Muscle of leg (tissue), 11 donors: Measurements from ENCODE around the gene HIBADH. TPM values are rescaled to one million over a fixed set of nuclear protein-coding genes. Genes with fewer than 3 reads are reported as not detected.

Experiments
- DNase-seq: peaks from one replicate; pipeline ENCODE4 v3.0.0; 2013
- H3K27ac ChIP-seq: one replicate; pipeline ENCODE4 v1.5.1; 2013; ENCODE audit warnings: mild to moderate bottlenecking, low read length, control low read depth
- H3K27me3 ChIP-seq: one replicate; pipeline ENCODE4 v1.6.1; 2013; ENCODE audit warnings: low read length; ENCODE audit not compliant: control insufficient read depth, insufficient read depth
- H3K36me3 ChIP-seq: one replicate; pipeline ENCODE4 v1.6.1; 2013; ENCODE audit warnings: low read length; ENCODE audit not compliant: control insufficient read depth, insufficient read depth
- H3K4me1 ChIP-seq: one replicate; pipeline ENCODE4 v1.6.1; 2013; ENCODE audit warnings: low read length; ENCODE audit not compliant: control insufficient read depth, insufficient read depth
- H3K4me3 ChIP-seq: one replicate; pipeline ENCODE4 v1.5.1; 2013; ENCODE audit warnings: low read length, control low read depth
- H3K9me3 ChIP-seq: replicated peaks from 2 replicates; pipeline ENCODE4 v1.6.1; 2013; ENCODE audit warnings: low read depth, low read length; ENCODE audit not compliant: control insufficient read depth
- WGBS: methylation state at CpG from one replicate; pipeline ENCODE4 v1.1.5; 2013; ENCODE audit warnings: missing lambda C conversion rate; ENCODE audit not compliant: insufficient coverage; 5-methylcytosine and 5-hydroxymethylcytosine counted together
- polyA plus RNA-seq, 8 donors: library from polyadenylated mRNA; unstranded; fragments of 120-200 nt; gene quantifications; one replicate each; pipeline versions ENCODE4 v1.2.1 to v1.2.3, GENCODE V29; 2013; ENCODE audit warnings: inconsistent platforms in 1 of 8, low replicate concordance in 1 of 8; ENCODE audit not compliant: insufficient read length in 8 of 8, insufficient read depth in 1 of 8
- total RNA-seq: library from RNA; stranded (reverse); fragments of 120-200 nt; gene quantifications from one replicate; pipeline ENCODE4 v1.2.4, GENCODE V29; 2013

HIBADH gene
- total and polyA plus RNA-seq, 9 donors: 24.0 to 29.5 (median 24.9) TPM

- WGBS: no CpG with 5 or more reads among the region's 4 CpGs
- Histone ChIP-seq H3K36me3 (peaks cover 8% of the 10 kb centered on the region), H3K4me1 (no peaks in the 10 kb centered on the region), H3K27me3 (no peaks in the 10 kb centered on the region), H3K4me3 (no peak overlapping the region), H3K27ac (no peak overlapping the region), H3K9me3 (no peaks in the 10 kb centered on the region)
- DNase-seq: no peak
Measured at GRCh38 chr7:27535795-27536194, 126.9 kb downstream of the HIBADH start.

- no peak overlapping the region for H3K4me3 ChIP-seq
- no peaks in the 10 kb centered on the region for H3K4me1 ChIP-seq
- peaks cover 8% of the 10 kb centered on the region for H3K9me3 ChIP-seq
- H3K27ac ChIP-seq: no peak overlapping the region
- H3K36me3 ChIP-seq: peaks cover 8% of the 10 kb centered on the region
- no peaks in the 10 kb centered on the region for H3K27me3 ChIP-seq
- whole genome bisulfite sequencing: no CpG with 5 or more reads among the region's 6 CpGs
- no peak for DNase-seq
Measured at GRCh38 chr7:27533652-27534081, 129.0 kb downstream of the HIBADH start.

- no peak overlapping the region for H3K27ac ChIP-seq
- DNase-seq: no peak
- WGBS: no CpG with 5 or more reads among the region's 1 CpG
- H3K4me1 ChIP-seq: no peaks in the 10 kb centered on the region
- H3K36me3 ChIP-seq: peaks cover 10% of the 10 kb centered on the region
- peaks cover 8% of the 10 kb centered on the region for H3K9me3 ChIP-seq
- no peak overlapping the region for H3K4me3 ChIP-seq
- H3K27me3 ChIP-seq: no peaks in the 10 kb centered on the region
Measured at GRCh38 chr7:27532314-27532713, 130.4 kb downstream of the HIBADH start.

GRCh38 chr7:27527348-27527714, 135.4 kb downstream of the HIBADH start:
- peaks cover 8% of the 10 kb centered on the region for H3K9me3 ChIP-seq
- H3K36me3 ChIP-seq: peaks cover 24% of the 10 kb centered on the region
- peaks cover 4% of the 10 kb centered on the region for H3K4me1 ChIP-seq
- H3K27me3 ChIP-seq: no peaks in the 10 kb centered on the region
- H3K27ac ChIP-seq: no peak overlapping the region
- WGBS: 25% methylated on average over 2 of the region's 2 CpGs
- DNase-seq: no peak
- no peak overlapping the region for H3K4me3 ChIP-seq

- no peak overlapping the region for H3K27ac ChIP-seq
- whole genome bisulfite sequencing: no CpG with 5 or more reads among the region's 1 CpG
Measured at GRCh38 chr7:27526611-27527347, 135.9 kb downstream of the HIBADH start.

GRCh38 chr7:27526131-27526530, 136.6 kb downstream of the HIBADH start:
- Histone ChIP-seq H3K27ac (no peak overlapping the region), H3K36me3 (peaks cover 24% of the 10 kb centered on the region), H3K27me3 (no peaks in the 10 kb centered on the region), H3K4me3 (no peak overlapping the region), H3K4me1 (peaks cover 4% of the 10 kb centered on the region), H3K9me3 (peaks cover 8% of the 10 kb centered on the region)
- no peak for DNase-seq
- 100% methylated on average over 2 of the region's 5 CpGs for WGBS

More at GRCh38 chr7:27526611-27527347, 135.9 kb downstream of the HIBADH start:
- peak; percentile 40 for DNase-seq
- peaks cover 24% of the 10 kb centered on the region for H3K36me3 ChIP-seq
- no peak overlapping the region for H3K4me3 ChIP-seq
- H3K9me3 ChIP-seq: peaks cover 8% of the 10 kb centered on the region
- no peaks in the 10 kb centered on the region for H3K27me3 ChIP-seq
- peaks cover 4% of the 10 kb centered on the region for H3K4me1 ChIP-seq

- Histone ChIP-seq H3K9me3 (no peaks in the 10 kb centered on the region), H3K27ac (peak overlapping the region; percentile 9), H3K27me3 (no peaks in the 10 kb centered on the region), H3K4me1 (peaks cover 12% of the 10 kb centered on the region), H3K36me3 (peaks cover 14% of the 10 kb centered on the region), H3K4me3 (no peak overlapping the region)
- peak; percentile 91 for DNase-seq
Measured at GRCh38 chr7:27523321-27523720, 139.4 kb downstream of the HIBADH start.

GRCh38 chr7:27522566-27522965, 140.1 kb downstream of the HIBADH start:
- H3K27ac ChIP-seq: no peak overlapping the region
- no CpG with 5 or more reads among the region's 2 CpGs for WGBS
- H3K9me3 ChIP-seq: no peaks in the 10 kb centered on the region
- no peak overlapping the region for H3K4me3 ChIP-seq
- H3K4me1 ChIP-seq: peaks cover 12% of the 10 kb centered on the region
- H3K27me3 ChIP-seq: no peaks in the 10 kb centered on the region
- DNase-seq: peak; percentile 50
- peaks cover 14% of the 10 kb centered on the region for H3K36me3 ChIP-seq

- WGBS: 41% methylated on average over 9 of the region's 17 CpGs
Measured at GRCh38 chr7:27520815-27521790, 141.6 kb downstream of the HIBADH start.

GRCh38 chr7:27519793-27520469, 142.8 kb downstream of the HIBADH start:
- H3K4me3 ChIP-seq: no peak overlapping the region
- DNase-seq: no peak
- 50% methylated on average over 5 of the region's 9 CpGs for WGBS

More at GRCh38 chr7:27520815-27521790, 141.6 kb downstream of the HIBADH start:
- Histone ChIP-seq H3K9me3 (no peaks in the 10 kb centered on the region), H3K27me3 (no peaks in the 10 kb centered on the region), H3K27ac (no peak overlapping the region), H3K36me3 (peaks cover 13% of the 10 kb centered on the region), H3K4me1 (peaks cover 8% of the 10 kb centered on the region), H3K4me3 (no peak overlapping the region)
- DNase-seq: peak; percentile 96

More at GRCh38 chr7:27519793-27520469, 142.8 kb downstream of the HIBADH start:
- H3K9me3 ChIP-seq: no peaks in the 10 kb centered on the region
- peaks cover 8% of the 10 kb centered on the region for H3K4me1 ChIP-seq
- no peak overlapping the region for H3K27ac ChIP-seq
- no peaks in the 10 kb centered on the region for H3K27me3 ChIP-seq
- peaks cover 11% of the 10 kb centered on the region for H3K36me3 ChIP-seq
